Large intestine (tissue), 3 donors: ENCODE data around the gene CCDC85C. TPM values are rescaled to one million over a fixed set of nuclear protein-coding genes. Genes with fewer than 3 reads are reported as not detected.

Experiments used
- DNase-seq, 2 donors: peaks; one replicate each; pipeline versions ENCODE4 v3.0.0 to v3.0.0-alpha.2; 2013
- H3K27ac ChIP-seq: one replicate; pipeline ENCODE4 v1.5.1; 2013; ENCODE audit warnings: low read length
- H3K27me3 ChIP-seq: 2 replicates; pipeline ENCODE4 v1.6.1; 2013; ENCODE audit warnings: low read length; ENCODE audit not compliant: control insufficient read depth, insufficient read depth
- H3K36me3 ChIP-seq: 2 replicates; pipeline ENCODE4 v1.6.1; 2013; ENCODE audit warnings: low read length; ENCODE audit not compliant: control insufficient read depth, insufficient read depth
- H3K4me1 ChIP-seq: one replicate; pipeline ENCODE4 v1.6.1; 2013; ENCODE audit warnings: low read length; ENCODE audit not compliant: control insufficient read depth, insufficient read depth
- H3K4me3 ChIP-seq: one replicate; pipeline ENCODE4 v1.5.1; 2013; ENCODE audit warnings: low read length
- H3K9me3 ChIP-seq: one replicate; pipeline ENCODE4 v1.6.1; 2013; ENCODE audit warnings: mild to moderate bottlenecking, low read depth, low read length, moderate library complexity; ENCODE audit not compliant: control insufficient read depth
- WGBS: methylation state at CpG from one replicate; pipeline ENCODE4 v1.1.5; 2013; ENCODE audit warnings: low lambda C conversion rate; ENCODE audit not compliant: insufficient coverage; 5-methylcytosine and 5-hydroxymethylcytosine counted together
- polyA plus RNA-seq: library from polyadenylated mRNA; unstranded; fragments of 120-200 nt; gene quantifications from one replicate; pipeline ENCODE4 v1.2.1, GENCODE V29; 2013

The CCDC85C gene
- polyA plus RNA-seq, 1 donor = 28.5 TPM

- H3K36me3 ChIP-seq = no peaks in the 10 kb centered on the region
- no CpG with 5 or more reads among the region's 13 CpGs for WGBS
- no peaks in the 10 kb centered on the region for H3K27me3 ChIP-seq
- H3K9me3 ChIP-seq = no peaks in the 10 kb centered on the region
- peak in 1 of 2 donors; percentile 29 for DNase-seq
- no peak overlapping the region for H3K4me3 ChIP-seq
- H3K27ac ChIP-seq = no peak overlapping the region
- H3K4me1 ChIP-seq = no peaks in the 10 kb centered on the region
These were observed 16.1 kb upstream of the CCDC85C start for GRCh38 chr14:99619835-99620834.

- Histone ChIP-seq H3K27ac (no peak overlapping the region), H3K9me3 (no peaks in the 10 kb centered on the region), H3K36me3 (no peaks in the 10 kb centered on the region), H3K27me3 (no peaks in the 10 kb centered on the region), H3K4me3 (no peak overlapping the region), H3K4me1 (peaks cover 13% of the 10 kb centered on the region)
- DNase-seq = no peak
- WGBS = 55% methylated on average over 6 of the region's 16 CpGs
These were observed 13.1 kb upstream of the CCDC85C start for GRCh38 chr14:99616832-99617800.

- no peak for DNase-seq
- H3K27me3 ChIP-seq = no peaks in the 10 kb centered on the region
- H3K9me3 ChIP-seq = no peaks in the 10 kb centered on the region
- H3K4me3 ChIP-seq = no peak overlapping the region
- peaks cover 20% of the 10 kb centered on the region for H3K4me1 ChIP-seq
- no peaks in the 10 kb centered on the region for H3K36me3 ChIP-seq
- no peak overlapping the region for H3K27ac ChIP-seq
- WGBS = 78% methylated on average over 4 of the region's 7 CpGs
These were observed 11.6 kb upstream of the CCDC85C start for GRCh38 chr14:99615497-99616157.

GRCh38 chr14:99612738-99613330, 8.8 kb upstream of the CCDC85C start:
- Histone ChIP-seq H3K27ac (peak overlapping the region; percentile 89), H3K4me1 (peaks cover 20% of the 10 kb centered on the region), H3K9me3 (no peaks in the 10 kb centered on the region), H3K4me3 (no peak overlapping the region), H3K36me3 (no peaks in the 10 kb centered on the region), H3K27me3 (no peaks in the 10 kb centered on the region)
- DNase-seq = peak in 1 of 2 donors; percentile 40
- 33% methylated on average over 1 of the region's 8 CpGs for WGBS

- peak; percentile 70 to 83 for DNase-seq
- H3K36me3 ChIP-seq = no peaks in the 10 kb centered on the region
- no peak overlapping the region for H3K4me3 ChIP-seq
- H3K4me1 ChIP-seq = peaks cover 20% of the 10 kb centered on the region
- no peaks in the 10 kb centered on the region for H3K9me3 ChIP-seq
- H3K27ac ChIP-seq = peak overlapping the region; percentile 89
- no peaks in the 10 kb centered on the region for H3K27me3 ChIP-seq
- WGBS = no CpG with 5 or more reads among the region's 11 CpGs
These were observed 8.2 kb upstream of the CCDC85C start for GRCh38 chr14:99612071-99612737.

- DNase-seq = peak in 1 of 2 donors; percentile 79
- Histone ChIP-seq H3K36me3 (no peaks in the 10 kb centered on the region), H3K4me3 (no peak overlapping the region), H3K27ac (peak overlapping the region; percentile 89), H3K27me3 (no peaks in the 10 kb centered on the region), H3K9me3 (no peaks in the 10 kb centered on the region), H3K4me1 (peaks cover 21% of the 10 kb centered on the region)
- no CpG with 5 or more reads among the region's 4 CpGs for WGBS
These were observed 7.6 kb upstream of the CCDC85C start for GRCh38 chr14:99611646-99612045.

- Histone ChIP-seq H3K4me3 (no peak overlapping the region), H3K4me1 (peaks cover 34% of the 10 kb centered on the region), H3K27ac (no peak overlapping the region), H3K9me3 (no peaks in the 10 kb centered on the region), H3K27me3 (no peaks in the 10 kb centered on the region), H3K36me3 (no peaks in the 10 kb centered on the region)
- peak in 1 of 2 donors; percentile 64 for DNase-seq
- no CpG with 5 or more reads among the region's 10 CpGs for WGBS
These were observed 5.5 kb upstream of the CCDC85C start for GRCh38 chr14:99609245-99610170.

- no peaks in the 10 kb centered on the region for H3K27me3 ChIP-seq
- H3K27ac ChIP-seq = no peak overlapping the region
- no peaks in the 10 kb centered on the region for H3K36me3 ChIP-seq
- no peaks in the 10 kb centered on the region for H3K9me3 ChIP-seq
- DNase-seq = no peak
- H3K4me1 ChIP-seq = peaks cover 34% of the 10 kb centered on the region
- H3K4me3 ChIP-seq = no peak overlapping the region
- WGBS = no CpG with 5 or more reads among the region's 2 CpGs
These were observed 4.6 kb upstream of the CCDC85C start for GRCh38 chr14:99608591-99608990.
